ENCODE data around the gene PLEKHG3. TPM values are rescaled to one million over a fixed set of nuclear protein-coding genes. Genes with fewer than 3 reads are reported as not detected.

Gene PLEKHG3
- total RNA-seq, 1 donor from 2014 or later, result 6.2 TPM

- DNase-seq, result no peak
These were observed 44.9 kb downstream of the PLEKHG3 start for GRCh38 chr14:64748995-64749714.

GRCh38 chr14:64752909-64753308 is 48.7 kb downstream of the PLEKHG3 start:
- no peak for DNase-seq

- DNase-seq, result no peak
These were observed 49.1 kb downstream of the PLEKHG3 start for GRCh38 chr14:64753374-64753773.

- no peak for DNase-seq
These were observed 49.8 kb downstream of the PLEKHG3 start for GRCh38 chr14:64753999-64754398.

- no peak for DNase-seq
These were observed 50.5 kb downstream of the PLEKHG3 start for GRCh38 chr14:64754685-64755084.

GRCh38 chr14:64755781-64756221 is 51.6 kb downstream of the PLEKHG3 start:
- DNase-seq, result no peak

GRCh38 chr14:64756712-64757111 is 52.5 kb downstream of the PLEKHG3 start:
- DNase-seq, result no peak

- DNase-seq, result no peak
These were observed 53.4 kb downstream of the PLEKHG3 start for GRCh38 chr14:64757601-64758000.

GRCh38 chr14:64758025-64758521 is 53.8 kb downstream of the PLEKHG3 start:
- no peak for DNase-seq

- no peak for DNase-seq
These were observed 54.7 kb downstream of the PLEKHG3 start for GRCh38 chr14:64758691-64759554.

- no peak for DNase-seq
These were observed 55.3 kb downstream of the PLEKHG3 start for GRCh38 chr14:64759555-64759938.

GRCh38 chr14:64760146-64760755 is 56.0 kb downstream of the PLEKHG3 start:
- no peak for DNase-seq

- no peak for DNase-seq
These were observed 56.7 kb downstream of the PLEKHG3 start for GRCh38 chr14:64760916-64761315.

- no peak for DNase-seq
These were observed 57.3 kb downstream of the PLEKHG3 start for GRCh38 chr14:64761441-64762043.

GRCh38 chr14:64762044-64763034 is 58.1 kb downstream of the PLEKHG3 start:
- peak; percentile 64 for DNase-seq

- DNase-seq, result no peak
These were observed 59.0 kb downstream of the PLEKHG3 start for GRCh38 chr14:64763085-64763782.

- no peak for DNase-seq
These were observed 59.8 kb downstream of the PLEKHG3 start for GRCh38 chr14:64763801-64764621.

- peak; percentile 63 for DNase-seq
These were observed 60.7 kb downstream of the PLEKHG3 start for GRCh38 chr14:64764641-64765520.

Data from occipital lobe (tissue), 2 donors.